NCI-H2227 treated with DMSO at 0.1 percent for 48 hours (cell line): Measurements from ENCODE around the gene ANOS1.
"Not testable (repeated sequence)": the region's sequence is repeated elsewhere in the genome, so short reads cannot be mapped to it uniquely, and the experiment has no call there.

Experiments
- DNase-seq: peaks from one replicate; lab custom pipeline; 2025; lab: John Stamatoyannopoulos, UW

Gene ANOS1

GRCh38 chrX:8731559-8732395 lies at the start of gene ANOS1:
ANOS1 (minus strand) TSS chrX:8732137; CDS start chrX:8732036, 101 bp downstream.
- no peak for DNase-seq

- DNase-seq = no peak
Observed at GRCh38 chrX:8773117-8773516, 41.2 kb upstream of the ANOS1 start.

GRCh38 chrX:8760021-8760420 lies 28.1 kb upstream of the ANOS1 start:
- DNase-seq = no peak

- not testable (repeated sequence) for DNase-seq
Observed at GRCh38 chrX:8758706-8759105, 26.8 kb upstream of the ANOS1 start.

DNA sequence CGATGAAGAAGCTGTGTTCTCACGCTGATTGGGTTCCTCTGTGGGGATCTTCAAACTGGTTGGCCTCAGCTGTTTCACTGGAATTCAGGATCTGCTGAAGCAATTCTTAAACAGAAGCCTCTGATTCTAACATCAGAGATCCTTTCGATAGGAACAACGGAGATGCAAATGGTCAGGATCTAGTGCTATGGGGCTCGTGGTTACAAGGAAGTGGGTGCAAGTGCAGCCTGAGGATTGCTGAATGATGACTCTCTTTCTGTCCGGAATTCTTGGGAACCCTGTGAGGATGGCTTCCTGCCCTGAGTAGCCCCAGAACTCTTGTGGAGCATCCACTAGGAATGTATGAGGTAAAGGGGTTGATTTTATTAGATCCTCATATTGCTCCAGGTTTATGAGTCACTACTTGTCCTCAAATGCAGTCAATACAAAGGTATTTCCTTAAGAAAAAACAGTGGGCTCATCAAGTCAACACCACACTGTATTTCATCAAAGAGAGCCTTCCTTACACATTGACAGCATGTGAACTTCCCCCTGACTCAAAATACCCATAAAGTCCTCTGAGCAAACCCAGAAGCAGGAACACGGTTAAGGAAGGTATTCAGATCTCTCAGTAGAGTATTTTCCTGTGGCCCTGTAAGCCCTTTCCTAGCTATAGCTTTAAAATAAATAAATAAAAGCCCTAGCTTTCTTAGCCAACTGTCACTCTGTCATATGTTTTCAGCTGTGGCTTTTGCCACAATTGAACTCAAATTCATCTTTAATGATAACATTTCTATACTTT lies 25.9 kb upstream of the ANOS1 start:
- not testable (repeated sequence) for DNase-seq

DNA sequence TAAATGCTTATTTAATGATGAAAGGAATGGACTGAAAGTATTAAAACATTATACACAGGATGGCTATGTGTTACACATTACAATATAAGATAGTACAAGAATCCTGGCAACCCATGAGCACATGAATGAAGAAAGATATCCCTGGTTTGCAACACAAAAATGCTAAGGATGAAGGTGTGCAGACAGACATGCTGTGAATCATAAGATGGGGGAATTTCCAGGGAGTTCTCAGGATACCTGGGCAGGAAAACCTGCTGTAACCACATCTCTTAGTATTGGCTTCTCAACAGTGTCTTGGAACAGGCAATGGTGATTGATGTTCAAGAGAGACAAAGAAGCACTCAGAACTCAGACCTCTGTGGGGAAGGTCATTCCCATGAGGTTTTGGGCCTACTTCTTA lies 23.9 kb upstream of the ANOS1 start:
- DNase-seq = no peak

DNA sequence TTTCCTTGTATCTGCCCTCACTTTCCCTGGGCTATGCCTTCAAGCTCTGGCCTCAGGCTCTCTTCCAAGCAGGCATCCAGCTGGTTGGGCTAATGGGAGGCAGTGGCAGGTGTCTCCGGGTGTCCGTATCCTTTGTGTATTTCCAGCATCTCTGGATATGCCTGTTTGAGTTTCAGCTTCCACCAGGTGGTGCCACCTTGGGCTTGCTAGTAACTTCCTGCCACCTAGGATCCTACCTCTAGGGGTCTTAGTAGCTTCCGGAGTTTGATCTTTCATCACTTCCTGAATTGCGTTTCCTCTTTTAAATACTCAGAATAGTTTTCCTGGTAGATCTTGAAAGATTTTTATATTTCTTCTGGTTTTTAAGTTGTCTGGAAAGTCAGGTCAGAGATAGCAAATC lies 23.2 kb upstream of the ANOS1 start:
- DNase-seq = no peak

DNA sequence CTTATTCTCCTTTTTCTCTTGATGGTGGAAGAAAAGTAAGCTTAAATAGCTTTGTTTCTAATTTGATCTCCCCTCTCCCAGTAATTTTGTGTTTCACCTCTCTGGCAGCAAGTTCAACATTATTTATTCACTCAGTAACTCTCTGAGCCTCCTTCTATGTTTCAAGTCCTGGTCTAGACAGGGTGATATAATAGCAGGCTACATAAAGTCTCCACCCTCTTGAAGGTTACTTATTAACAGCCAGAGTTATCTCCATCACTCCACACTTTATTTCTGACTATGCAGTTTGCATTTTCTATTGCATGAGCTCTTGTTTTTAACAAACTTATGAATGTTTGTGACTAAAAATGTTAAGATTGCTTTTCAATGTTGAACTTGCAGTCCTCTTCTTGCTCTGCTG lies 17.8 kb upstream of the ANOS1 start:
- no peak for DNase-seq

DNA sequence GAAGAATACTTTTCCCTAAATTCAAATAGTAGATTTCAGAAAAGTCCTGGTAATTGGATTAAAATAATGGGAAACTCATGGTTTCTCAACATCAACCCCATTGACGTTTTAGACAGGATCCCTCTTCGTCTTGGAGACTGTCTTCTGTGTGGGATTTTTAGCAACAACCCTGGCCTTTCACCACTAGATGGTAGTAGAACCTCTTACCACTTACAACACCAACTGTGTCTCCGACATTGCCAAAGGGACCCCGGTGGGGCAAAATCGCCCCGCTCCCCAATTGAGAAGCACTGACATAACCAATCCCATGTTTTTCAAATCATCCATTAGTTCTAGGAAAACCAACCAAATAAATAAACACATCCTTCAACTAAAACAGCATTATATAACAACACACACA lies 16.9 kb upstream of the ANOS1 start:
- DNase-seq = peak; percentile 15

DNA sequence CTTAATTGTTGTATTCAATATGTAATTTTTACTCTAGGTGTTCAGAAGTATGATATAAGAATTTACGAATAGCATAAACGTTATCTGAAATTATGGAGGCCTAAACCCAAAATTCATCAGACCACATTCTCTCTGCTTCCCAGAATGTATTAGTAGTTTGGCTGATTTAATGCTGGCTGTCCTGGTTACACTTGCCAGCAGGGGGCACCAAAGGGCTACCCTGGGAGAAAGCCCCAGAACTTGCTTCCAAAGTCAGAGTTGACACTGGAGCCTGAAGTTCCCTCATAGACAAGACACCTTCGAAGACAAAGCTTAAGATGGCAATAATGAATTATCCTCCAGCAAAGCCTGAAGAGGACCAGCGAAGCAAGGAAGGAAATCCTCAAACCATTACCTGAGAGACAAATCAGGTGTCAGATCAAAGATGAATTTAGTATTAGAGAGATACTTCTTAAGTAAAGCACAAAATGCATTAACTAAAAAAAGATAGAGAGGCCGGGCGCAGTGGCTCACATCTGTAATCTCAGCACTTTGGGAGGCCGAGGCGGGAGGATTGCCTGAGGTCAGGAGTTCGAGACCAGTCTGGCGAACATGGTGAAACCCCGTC lies 11.3 kb upstream of the ANOS1 start:
- DNase-seq = no peak

DNA sequence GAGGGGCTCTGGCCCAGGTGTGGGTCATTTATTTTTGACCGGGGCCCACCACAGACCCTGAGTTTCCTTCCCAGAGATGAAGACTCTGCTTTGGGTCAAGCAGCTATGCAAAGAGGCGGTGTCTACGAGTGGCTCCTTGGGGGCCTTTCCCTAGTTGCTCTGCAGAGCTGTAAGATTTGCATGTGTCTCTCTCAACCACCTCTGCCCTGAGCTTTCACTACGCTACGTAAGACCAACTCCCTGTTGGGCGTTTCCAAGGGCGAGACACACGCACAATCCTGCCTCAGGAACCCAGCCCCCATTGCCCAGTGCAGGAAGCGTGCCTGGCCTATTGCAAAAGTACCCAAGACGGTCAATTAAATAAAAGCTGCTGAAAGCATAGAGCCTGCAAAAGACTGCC lies 10.0 kb upstream of the ANOS1 start:
- DNase-seq = no peak

DNA sequence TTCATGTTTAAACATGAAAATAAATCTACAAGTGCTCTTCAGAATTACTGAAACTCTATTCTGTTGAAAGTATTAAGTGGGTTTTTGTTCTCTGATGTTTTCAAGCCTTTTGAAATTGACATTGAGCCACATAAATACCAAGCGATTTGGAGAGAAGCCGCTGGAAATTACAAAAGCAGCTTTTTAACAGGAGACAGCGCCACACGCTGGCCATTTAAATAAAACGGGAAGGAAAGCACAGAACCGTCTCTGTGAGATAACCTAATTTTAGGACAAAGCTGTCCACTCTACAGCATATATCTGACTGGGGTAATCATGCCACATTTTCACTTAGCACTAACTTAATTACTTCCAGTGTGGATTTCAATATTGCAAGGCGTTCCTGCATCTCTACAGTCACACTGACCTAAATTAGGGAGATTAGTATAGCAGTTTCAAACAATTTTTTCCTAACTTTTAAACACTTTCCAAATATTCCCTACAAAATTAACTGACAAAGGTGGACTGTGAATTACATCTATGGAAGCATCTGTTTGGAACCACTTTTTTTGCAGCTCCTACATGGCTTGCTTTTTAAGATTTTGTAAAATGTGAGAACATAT lies 6.8 kb upstream of the ANOS1 start:
- DNase-seq = peak; percentile 61

- no peak for DNase-seq
Observed at GRCh38 chrX:8737883-8738282, 5.9 kb upstream of the ANOS1 start.

- DNase-seq = no peak
Observed at GRCh38 chrX:8730812-8731558, 952 bp downstream of the ANOS1 start.

DNA sequence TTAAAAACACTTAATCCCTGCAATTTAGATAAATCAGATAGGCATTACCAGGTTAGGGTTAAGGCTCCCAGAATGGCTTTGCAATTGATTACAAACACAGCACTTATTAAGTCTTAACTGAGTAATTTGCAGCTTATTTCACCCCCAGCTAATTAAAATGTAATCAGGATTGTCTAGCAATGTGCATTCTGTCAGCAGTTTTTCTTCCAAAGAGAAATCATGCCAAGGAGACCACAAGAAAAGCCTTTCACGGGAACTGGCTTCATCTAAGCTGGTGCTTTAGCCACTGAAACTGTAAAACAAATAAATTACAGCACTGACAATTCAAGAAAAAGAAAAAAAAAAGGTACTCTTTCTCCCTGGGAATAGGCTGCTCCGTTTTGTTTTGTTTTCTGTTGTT lies 2.1 kb downstream of the ANOS1 start:
- DNase-seq = no peak

GRCh38 chrX:8728932-8729535 lies 2.9 kb downstream of the ANOS1 start:
- DNase-seq = no peak

DNA sequence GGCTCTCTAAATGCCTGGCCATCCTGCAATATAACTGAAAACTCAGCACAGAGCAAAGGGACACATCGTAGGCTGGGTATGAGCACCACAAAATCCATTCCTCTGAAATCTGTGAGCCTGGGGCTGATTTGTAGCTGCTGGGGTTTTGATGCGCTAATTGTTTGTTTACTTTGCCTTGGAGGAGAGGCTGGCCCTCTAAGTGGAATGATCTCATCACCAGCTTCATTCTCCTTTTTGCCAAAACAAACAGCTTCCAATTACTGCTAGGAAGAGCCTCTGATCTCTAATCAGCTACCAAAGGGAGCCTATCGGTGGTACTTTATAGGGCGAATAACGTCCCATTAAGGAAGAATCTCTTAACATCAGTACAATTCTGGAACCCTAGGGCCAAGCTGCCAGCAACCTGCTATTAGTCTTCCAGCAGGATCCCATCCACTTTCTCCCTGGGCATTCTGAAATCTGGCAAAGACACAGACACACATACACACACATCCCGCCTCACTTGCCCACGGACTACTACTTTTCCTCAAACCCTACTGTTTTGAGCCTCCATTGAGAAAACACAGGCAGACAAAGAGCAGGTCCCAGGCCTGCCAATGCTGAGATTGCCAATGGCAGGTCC lies 5.8 kb downstream of the ANOS1 start:
- peak; percentile 72 for DNase-seq

DNA sequence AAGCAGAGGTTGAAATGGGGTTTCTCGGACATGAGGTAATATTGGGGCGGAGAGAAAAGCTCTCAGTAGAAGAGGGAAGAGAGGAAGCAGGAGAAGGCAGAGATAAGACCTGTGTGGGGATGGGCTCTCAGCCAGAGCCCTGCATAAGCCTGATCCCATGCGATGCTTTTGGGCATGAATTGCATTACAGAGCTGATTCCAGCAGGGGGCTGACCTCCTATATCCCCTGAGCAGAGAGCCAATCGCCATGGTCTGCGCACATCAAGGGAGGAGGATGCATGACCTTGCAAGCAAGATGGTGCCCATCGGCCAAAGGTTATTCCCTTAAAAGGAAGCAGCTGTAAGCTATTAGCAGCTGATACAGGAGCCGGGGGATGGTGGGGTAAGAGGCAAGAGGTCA lies 7.6 kb downstream of the ANOS1 start:
- DNase-seq = peak; percentile 8

DNA sequence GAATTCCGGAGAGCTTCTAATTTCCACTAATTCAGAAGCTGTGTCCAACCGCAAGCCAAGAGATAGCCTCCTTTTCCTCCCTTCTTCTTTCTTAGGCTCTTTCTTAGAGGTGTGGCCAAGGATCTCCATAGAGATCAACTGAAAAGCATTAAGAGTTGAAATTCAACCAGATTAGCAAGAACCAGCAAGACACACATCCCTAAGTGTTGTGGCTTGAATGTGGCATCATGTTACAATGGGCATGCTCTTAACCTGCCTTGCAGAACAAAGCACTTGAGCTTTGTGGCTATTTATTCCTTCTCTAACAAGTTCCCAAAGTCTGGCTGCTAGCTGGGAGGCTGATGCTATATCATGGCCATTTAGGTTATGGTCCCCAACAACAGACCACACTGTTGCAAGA lies 10.4 kb downstream of the ANOS1 start:
- no peak for DNase-seq

GRCh38 chrX:8720136-8720535 lies 11.8 kb downstream of the ANOS1 start:
- DNase-seq = no peak

DNA sequence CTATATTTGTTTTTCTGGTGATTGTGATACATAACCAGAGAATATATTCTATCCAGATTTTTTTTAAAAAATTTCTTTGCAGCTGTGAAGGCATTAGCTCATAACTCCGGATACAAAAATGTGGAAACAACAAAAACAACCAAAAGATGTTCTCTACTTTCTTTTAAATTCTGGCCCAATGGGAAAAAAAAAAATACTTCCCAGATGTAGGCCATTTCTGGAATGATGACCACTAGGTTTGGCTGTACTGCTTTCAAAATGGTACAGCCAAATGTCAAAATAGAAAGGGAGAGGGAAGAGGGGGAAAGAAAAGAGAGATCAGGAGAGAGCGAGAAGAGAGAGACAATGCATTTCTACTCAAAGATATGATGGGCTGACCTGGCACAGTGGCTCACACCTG lies 14.6 kb downstream of the ANOS1 start:
- DNase-seq = no peak
